ENCODE measurements around the gene OR5B12. TPM values are rescaled to one million over a fixed set of nuclear protein-coding genes. Genes with fewer than 3 reads are reported as not detected.

Gene OR5B12
- not detected for total RNA-seq

- Histone ChIP-seq H3K27me3 (no peaks in the 10 kb centered on the region), H3K9me3 (peaks cover 23% of the 10 kb centered on the region), H3K4me1 (no peaks in the 10 kb centered on the region), H3K27ac (no peak within 1 kb of the TSS), H3K4me3 (no peak within 1 kb of the TSS), H3K36me3 (no peaks in the 10 kb centered on the region)
- TF ChIP-seq POLR2A (IDR thresholded peaks at IDR 0.05) = no peak
- no peak for TF ChIP-seq POLR2AphosphoS5 (IDR thresholded peaks at IDR 0.05)
- TF ChIP-seq EP300 (IDR thresholded peaks at IDR 0.05) = no peak
- TF ChIP-seq CTCF (IDR thresholded peaks at IDR 0.05) = no peak
- WGBS = 79% methylated on average over 1 of the region's 1 CpG
- no peak for DNase-seq (ENCODE audit: low spot score in 2 of 2)
Observed at GRCh38 chr11:58442136-58442535, at the start of gene OR5B12. OR5B12 (minus strand) TSS chr11:58442236; CDS start chr11:58440151, 2,085 bp downstream.

GRCh38 chr11:58490827-58491226 is 48.8 kb upstream of the OR5B12 start:
- Histone ChIP-seq H3K9me3 (no peaks in the 10 kb centered on the region), H3K4me3 (no peak overlapping the region), H3K27ac (no peak overlapping the region), H3K36me3 (no peaks in the 10 kb centered on the region), H3K27me3 (no peaks in the 10 kb centered on the region), H3K4me1 (no peaks in the 10 kb centered on the region)
- DNase-seq (ENCODE audit: low spot score in 2 of 2) = no peak
- 44% methylated on average over 2 of the region's 2 CpGs for WGBS
- TF ChIP-seq CTCF (IDR thresholded peaks at IDR 0.05) (no peak), POLR2A (IDR thresholded peaks at IDR 0.05) (no peak), EP300 (IDR thresholded peaks at IDR 0.05) (no peak), POLR2AphosphoS5 (IDR thresholded peaks at IDR 0.05) (no peak)

GRCh38 chr11:58487170-58487569 is 45.1 kb upstream of the OR5B12 start:
- no peaks in the 10 kb centered on the region for H3K4me1 ChIP-seq
- no peak overlapping the region for H3K27ac ChIP-seq
- no peak overlapping the region for H3K4me3 ChIP-seq
- TF ChIP-seq EP300 (IDR thresholded peaks at IDR 0.05) = no peak
- no peak for TF ChIP-seq POLR2A (IDR thresholded peaks at IDR 0.05)
- TF ChIP-seq CTCF (IDR thresholded peaks at IDR 0.05) = no peak
- TF ChIP-seq POLR2AphosphoS5 (IDR thresholded peaks at IDR 0.05) = no peak
- H3K9me3 ChIP-seq = no peaks in the 10 kb centered on the region
- H3K27me3 ChIP-seq = no peaks in the 10 kb centered on the region
- H3K36me3 ChIP-seq = no peaks in the 10 kb centered on the region
- no peak for DNase-seq (ENCODE audit: low spot score in 2 of 2)

- no peaks in the 10 kb centered on the region for H3K9me3 ChIP-seq
- H3K36me3 ChIP-seq = no peaks in the 10 kb centered on the region
- H3K4me1 ChIP-seq = no peaks in the 10 kb centered on the region
- 82% methylated on average over 1 of the region's 1 CpG for WGBS
- no peak for DNase-seq (ENCODE audit: low spot score in 2 of 2)
- H3K27me3 ChIP-seq = no peaks in the 10 kb centered on the region
- no peak overlapping the region for H3K27ac ChIP-seq
- no peak overlapping the region for H3K4me3 ChIP-seq
- TF ChIP-seq CTCF (IDR thresholded peaks at IDR 0.05) (no peak), POLR2A (IDR thresholded peaks at IDR 0.05) (no peak), POLR2AphosphoS5 (IDR thresholded peaks at IDR 0.05) (no peak), EP300 (IDR thresholded peaks at IDR 0.05) (no peak)
Observed at GRCh38 chr11:58485961-58486360, 43.9 kb upstream of the OR5B12 start.

- TF ChIP-seq EP300 (IDR thresholded peaks at IDR 0.05) = no peak
- no peak for TF ChIP-seq POLR2AphosphoS5 (IDR thresholded peaks at IDR 0.05)
- no peak for TF ChIP-seq CTCF (IDR thresholded peaks at IDR 0.05)
- TF ChIP-seq POLR2A (IDR thresholded peaks at IDR 0.05) = no peak
- Histone ChIP-seq H3K27ac (no peak overlapping the region), H3K36me3 (no peaks in the 10 kb centered on the region), H3K4me1 (no peaks in the 10 kb centered on the region), H3K9me3 (peaks cover 7% of the 10 kb centered on the region), H3K4me3 (no peak overlapping the region), H3K27me3 (no peaks in the 10 kb centered on the region)
- no peak for DNase-seq (ENCODE audit: low spot score in 2 of 2)
Observed at GRCh38 chr11:58471892-58472291, 29.9 kb upstream of the OR5B12 start.
